Hematopoietic multipotent progenitor cell treated with erythropoietin and hydrocortisone succinate and interleukin-3 and kit ligand, for 6 days (in vitro differentiated cells): ENCODE measurements around the gene KIF19.

Source experiments
- DNase-seq: peaks from one replicate; pipeline ENCODE4 v3.0.0-alpha.2; 2015

KIF19 gene

DNA sequence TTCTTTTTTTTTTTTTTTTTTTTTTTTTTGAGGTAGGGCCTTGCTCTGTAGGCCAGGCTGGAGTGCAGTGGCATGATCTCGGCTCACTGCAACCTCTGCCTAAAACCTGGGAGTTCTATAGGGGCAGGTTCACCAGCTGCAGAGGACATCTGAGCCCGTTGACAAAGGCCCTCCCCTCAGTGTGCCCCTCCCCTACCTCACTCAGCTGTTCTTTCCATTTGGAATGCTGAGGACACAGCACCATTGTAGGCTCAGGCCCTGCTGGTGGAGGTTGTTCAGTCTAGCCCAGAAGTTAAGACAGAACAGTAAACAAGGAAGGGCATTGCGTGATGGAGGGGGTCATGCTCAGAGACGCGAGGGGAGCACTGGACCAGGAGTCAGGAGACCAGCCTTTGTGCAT is 21.8 kb upstream of the KIF19 start:
- no peak for DNase-seq

DNA sequence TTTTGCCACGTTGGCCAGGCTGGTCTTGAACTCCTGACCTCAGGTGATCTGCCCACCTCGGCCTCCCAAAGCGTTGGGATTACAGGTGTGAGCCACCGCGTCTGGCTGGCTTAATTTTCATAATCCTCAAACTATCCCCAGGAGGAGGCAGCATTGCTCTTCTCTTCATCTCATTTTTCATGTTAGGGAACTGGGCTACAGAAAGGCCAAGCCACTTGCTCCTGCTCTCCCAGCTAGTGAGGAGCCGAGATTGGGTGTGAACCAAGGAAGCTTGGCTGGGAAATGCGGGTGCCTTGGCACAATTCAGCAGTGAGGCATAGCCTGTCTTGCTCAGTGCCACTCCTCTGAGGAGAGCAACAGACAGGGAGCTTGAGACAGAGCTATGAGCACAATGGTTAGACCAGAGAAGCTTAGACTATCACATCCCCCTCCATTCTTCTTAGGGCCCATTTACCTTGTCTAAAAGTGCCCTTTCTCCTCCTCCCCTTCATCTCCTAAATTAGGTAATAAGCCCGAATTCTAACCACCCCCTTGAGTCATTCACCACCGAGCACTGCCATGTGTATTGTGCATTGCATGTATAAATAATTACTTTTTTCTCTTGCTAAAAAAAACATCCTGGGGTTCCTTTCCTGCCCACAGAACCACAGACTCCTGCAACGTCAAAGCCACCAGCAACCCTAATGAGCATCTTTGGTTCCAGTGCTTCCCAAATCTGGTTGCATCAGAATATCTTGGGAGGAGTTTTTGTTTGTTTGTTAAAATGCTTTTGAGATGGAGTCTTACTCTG is 20.0 kb upstream of the KIF19 start:
- DNase-seq, result peak; percentile 49

DNA sequence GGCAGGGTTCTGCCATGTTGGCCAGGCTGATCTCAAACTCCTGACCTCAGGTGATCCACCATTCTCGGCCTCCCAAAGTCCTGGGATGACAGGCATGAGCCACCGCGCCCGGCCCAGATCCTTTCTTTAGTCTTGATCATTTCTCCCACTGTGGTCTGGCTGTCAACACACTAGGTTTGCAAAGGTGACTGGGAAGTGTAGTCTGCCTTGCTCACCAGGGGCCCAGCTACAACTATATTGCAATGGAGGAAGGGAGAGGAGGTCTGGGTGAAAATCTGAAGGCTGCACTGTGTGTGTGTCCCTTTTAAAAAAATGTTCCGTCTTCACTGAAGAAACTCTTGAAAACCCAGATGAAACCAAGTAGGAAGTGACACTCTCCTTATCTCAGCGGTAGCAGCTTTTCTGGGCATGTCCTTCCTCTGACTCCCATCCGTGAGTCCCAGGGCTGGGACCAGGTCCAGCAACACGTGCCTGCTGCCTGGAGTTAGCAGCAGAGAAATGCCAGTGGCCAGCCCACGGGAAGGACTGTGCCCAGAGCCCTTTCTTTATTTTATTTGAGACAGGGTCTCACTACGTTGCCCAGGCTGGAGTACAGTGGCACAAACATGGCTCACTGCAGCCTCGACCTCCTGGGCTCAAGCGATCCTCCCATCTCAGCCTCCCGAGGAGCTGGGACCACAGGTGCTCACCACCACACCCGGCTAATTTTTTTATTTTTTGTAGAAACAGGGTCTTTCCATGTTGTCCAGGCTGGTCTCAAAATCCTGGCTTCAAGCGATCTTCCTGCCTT is 17.8 kb upstream of the KIF19 start:
- peak; percentile 82 for DNase-seq

DNA sequence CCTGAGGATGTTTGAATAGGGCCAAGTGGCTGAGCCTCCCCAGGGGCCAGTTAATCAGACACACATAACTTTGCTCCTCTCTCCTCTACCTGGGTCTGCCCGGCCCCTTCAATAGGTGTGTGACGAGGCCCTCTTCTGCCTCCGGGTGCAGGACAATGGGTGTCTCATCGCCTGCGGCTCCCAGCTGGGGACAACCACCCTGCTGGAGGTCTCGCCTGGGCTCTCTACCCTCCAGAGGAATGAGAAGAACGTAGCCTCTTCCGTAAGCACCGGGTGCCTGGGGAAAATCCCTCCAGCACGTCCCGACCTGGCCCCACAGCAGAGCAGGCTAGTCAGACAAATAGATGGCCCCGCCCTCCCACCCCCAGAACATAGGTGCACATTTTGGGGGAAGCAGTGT is 16.1 kb upstream of the KIF19 start:
- no peak for DNase-seq

DNA sequence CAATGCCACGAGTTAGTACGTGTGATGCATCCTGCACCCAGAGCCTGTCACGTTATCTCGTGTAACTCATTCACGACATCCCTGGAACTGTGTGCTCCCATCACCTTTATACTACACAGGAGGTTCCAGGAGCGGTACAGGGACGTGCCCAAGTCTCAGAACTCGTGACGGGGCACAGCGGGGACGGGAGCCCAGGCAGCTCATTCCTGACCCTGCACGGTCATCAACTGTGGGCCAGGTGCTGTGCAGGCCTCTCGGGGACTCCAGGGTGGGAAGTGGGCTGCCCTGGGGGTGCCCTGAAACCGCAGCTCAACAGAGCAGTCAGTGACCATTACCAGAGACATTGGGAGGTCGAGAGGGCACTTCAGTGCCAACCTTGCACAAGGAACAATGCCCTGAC is 11.1 kb upstream of the KIF19 start:
- no peak for DNase-seq

DNA sequence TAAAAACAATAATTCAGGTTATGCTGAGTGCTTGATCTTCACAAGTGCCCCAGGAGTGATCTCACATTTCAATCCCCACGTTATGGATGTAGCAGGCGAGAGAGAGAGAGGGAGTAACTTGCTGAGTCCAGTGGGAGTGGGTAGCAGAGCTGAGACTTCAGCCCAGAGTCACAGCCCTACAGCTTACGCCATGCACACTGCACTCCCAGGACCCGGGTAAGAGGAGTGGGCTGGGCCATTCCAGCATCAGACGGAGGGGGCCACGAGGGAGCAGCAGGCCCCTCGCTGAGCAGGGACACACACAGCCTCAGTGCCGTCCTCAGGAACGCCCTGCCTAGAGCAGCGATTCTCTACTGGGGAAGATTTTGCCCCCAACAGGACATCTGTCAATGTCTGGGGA is 9.8 kb upstream of the KIF19 start:
- DNase-seq, result no peak

DNA sequence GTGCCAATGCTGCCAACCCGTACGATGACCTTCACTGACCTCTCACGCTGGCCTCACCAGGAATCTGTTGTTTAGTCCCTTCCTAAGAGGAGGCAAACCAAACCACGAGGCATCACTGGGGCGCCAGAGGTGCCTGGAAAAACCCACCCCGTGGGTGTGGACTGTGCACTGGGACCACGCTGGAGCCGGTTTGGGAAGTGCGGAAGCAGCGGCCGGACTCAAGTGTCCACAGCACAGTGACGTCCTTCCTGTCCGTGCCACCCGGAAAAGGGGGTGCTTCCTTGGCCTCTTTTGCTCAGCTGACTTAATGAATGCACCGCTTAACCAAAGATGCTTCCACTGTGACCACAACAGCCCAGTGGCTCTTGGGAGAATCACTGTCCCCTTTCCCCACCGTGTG is 9.0 kb upstream of the KIF19 start:
- no peak for DNase-seq

DNA sequence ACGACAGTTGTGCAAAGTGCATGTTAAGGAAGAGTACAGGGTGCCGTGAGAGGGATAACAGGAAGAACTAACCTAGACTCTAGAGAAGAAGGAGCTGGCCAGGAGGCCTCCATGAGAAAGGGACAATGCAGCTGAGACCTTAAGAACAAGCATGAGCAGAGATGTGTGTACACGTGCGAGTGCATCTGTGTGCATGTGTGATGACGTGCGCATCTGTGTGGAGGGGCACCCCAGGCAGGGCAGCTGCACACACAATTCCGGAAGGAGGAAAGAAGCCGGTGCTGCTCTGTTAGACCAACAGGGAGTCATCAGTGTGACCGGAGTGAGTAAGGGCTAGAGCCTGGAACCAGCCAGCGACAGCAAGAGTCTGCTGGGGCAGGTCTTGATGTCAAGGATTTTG is 7.6 kb upstream of the KIF19 start:
- DNase-seq, result no peak

DNA sequence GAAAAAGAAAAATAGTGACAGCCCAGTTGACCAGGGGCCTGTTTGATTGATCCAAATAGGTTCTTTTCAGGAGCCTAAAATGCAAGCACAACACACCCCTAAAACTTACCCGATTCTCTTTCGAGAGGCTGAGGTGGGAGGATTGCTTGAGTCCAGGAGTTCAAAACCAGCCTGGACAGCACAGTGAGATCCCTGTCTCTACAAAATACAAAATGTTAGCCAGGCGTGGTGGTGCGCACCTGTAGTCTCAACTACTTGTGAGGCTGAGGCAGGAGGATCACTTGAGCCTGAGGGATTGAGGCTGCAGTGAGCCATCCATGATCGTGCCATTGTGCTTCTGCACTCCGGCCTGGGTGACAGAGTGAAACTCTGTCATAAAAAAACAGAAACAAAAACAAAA is 1.5 kb upstream of the KIF19 start:
- DNase-seq, result no peak

DNA sequence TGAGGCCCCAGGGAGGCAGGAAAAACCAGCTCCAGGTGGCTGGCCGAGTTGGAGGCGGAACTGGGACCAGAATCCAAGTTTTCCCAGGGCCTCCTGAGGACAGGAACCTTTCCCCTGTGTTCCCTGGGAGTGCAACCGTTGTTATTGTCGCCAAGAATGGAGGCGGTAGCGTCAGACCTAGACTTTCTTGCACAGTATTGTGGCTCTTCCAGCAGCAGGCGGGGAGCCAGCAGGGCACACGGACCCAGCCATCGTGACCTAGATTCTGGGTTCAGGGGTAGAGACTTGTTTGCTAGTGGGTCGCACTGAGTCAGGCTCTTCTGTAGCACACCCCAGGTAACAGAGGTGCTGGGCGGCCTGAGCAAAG is 667 bp upstream of the KIF19 start:
- DNase-seq, result no peak

DNA sequence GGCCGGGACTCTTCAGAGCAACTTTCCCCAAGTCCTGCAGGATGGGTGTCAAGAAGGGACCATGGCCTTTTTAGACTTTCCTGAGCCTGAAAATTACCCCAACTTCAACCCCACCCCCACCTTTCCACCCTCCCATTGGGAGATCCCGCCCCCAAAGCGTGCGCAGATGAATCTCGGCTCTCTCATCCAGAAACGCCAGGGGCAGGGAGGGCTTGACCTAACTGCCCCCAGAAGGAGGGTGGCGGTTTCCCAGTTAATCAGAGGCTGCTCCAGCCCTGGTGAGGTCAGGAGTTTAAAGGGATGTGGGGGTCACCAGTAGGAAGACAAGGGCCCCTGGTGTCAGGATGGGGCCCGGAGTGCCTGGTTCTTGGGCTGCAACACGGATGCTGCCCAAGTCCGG is 480 bp downstream of the KIF19 start:
- no peak for DNase-seq

DNA sequence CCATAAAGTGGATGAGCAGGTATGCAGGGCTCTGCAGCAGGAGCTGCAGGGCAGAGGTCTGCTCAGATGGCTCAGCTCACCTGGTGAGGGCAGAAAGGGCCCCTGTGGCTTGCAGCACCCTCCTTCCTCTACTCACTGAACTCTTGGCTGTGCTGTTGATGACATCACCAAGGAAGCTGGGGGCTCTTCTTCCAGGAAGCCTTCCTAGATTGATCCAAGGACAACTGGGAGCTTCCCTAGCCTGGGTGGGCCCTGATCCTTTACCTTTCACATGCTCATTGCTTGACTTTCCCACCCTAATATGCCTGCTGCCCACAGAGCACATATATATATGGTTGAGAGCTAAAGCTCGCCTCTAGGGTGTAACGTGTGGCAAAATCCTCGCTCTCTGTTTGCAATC is 2.5 kb downstream of the KIF19 start:
- no peak for DNase-seq

DNA sequence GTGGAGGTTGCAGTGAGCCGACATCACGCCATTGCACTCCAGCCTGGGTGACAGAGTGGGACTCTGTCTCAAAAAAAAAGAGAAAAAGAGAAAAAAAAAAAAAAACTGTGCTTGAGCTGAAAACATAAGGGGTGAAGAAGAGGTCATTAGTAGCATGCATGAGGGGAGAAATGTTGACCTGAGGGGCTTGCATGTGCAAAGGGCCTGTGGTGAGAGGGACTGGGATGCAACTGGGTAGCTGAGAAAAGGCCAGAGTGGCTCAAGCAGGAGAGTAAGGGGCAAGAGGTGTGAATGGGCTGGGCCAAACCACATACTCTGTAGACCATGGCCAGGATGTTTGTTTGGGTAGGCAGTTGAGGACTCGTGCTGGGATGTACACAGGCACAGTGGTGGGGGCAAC is 3.4 kb downstream of the KIF19 start:
- no peak for DNase-seq

DNA sequence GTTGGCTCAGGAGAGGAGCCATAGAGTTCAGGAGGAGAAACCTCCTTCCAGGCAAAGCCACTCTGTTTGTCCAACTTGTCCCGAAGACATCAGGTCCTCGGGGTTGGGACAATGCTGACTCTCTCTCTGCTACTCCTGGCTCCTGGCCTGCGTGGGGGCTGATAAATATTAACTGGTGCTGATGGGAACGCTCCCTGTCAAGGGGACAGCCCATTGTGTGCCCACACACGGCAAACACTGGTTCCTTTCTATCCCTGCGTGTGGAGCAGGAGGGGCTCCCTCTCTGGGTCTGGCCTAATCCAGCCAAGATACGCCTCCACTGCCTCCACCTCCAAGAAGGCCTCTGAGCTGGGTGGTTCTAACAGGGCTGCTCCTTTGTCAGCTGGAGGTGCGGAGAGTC is 4.4 kb downstream of the KIF19 start:
- DNase-seq, result no peak

DNA sequence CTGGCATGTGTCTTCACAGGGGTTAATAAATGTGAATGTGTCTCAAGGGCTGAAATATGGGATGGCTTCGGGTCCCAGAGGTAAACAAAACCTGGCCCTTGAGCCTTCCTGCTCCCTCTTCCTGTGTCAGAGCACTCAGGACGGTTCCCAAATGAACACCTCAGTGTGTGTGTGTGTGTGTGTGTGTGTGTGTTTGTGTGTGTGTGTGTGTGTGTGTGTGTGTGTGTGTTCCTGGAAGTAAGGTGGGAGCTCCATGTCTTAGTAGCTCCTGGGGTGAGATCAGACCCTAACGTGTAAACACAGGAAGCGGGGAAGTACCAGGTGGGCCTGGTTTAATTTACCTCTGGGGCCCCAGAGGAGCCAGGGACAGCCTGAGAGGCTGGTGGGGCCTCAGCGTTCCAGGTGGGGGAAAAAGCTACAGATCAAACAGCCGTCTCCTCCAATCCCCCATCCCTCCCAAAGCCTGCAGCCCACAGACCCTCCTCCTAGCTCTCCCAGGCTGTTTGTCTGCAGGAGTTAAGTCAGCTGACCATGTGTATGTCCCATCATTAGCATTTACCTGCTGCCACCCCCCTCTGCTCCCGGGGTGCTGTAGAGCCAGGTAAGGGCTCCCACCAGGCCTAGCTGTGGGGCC is 6.1 kb downstream of the KIF19 start:
- no peak for DNase-seq

DNA sequence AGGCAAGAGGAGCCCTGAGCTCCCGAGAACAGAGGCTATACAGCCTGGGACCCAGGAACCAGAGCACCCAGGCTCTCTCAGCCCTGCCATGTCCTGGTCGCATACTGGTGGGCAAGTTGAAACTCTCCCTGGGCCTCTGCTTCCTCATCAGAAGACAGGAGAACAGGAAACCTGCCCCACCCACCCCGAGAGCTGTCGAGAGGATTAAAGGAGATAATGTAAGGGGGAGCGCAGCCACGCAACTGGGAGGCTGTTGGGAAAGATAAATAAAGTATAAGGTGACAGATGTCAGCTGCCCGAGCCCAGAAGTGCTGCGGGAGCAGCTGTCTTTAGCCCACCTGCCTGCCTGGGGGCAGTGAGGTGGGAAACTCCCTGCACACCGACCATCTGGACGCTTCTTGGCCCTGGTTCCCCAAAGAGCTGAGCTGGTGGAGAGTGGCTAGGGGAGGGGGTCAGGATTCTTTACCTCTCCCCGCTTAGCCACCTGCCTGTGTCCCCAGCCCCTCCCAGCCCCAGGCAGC is 6.8 kb downstream of the KIF19 start:
- peak; percentile 86 for DNase-seq

DNA sequence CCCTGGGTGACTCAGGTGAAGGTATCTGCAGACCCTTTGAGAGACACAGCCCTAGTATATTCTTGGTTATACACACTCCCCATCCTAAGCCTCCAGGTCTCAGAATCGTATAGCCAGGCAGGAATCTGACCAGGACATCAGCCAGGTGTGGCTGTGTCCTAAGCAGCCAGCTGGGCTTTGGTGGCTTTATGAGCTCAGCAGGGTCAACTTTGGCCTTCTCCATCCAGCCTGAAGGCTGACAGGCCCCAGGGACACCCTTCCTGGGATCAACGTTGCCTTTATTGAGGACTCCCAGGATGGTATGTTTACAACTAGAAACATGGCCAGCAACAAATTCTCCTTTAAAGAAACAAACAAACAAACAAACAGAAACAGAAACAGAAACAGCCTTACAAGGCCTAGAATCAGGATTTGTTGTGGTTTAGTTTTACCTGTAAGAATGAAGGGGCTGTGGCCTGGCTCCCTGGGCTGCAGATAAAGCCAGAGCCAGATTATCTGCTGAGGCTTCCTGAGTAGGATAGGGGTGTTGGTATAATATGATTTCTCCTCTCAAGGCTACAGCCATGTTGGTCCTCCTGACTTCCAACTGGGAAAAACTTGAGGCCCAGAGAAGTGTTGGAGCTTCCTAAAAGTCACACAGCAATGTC is 8.5 kb downstream of the KIF19 start:
- DNase-seq, result no peak

DNA sequence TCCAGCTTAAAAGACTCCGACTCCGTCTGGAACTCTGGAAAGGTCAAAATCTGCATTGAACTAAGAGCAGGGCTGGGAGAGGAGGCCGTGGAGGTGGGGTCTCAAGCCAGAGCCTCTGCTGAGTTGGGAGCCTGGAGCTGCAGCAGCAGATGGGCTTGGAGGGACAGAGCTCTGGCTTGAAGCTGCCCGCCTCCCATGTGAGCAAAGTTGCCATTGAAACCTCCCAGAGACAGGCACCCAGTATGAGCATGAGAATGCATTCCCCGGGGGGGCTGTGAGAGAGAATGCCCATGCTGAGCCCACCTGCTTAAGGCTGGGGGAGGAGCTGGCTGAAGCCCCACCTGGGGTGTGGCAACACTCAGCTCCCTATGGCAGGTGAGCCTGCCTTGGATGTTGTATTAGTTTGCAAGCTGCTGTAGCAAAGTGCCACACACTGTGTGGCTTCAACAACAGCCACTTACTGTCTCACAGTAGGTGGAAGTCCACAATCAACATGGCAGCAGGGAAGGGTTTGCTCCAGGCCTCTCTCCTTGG is 9.6 kb downstream of the KIF19 start:
- no peak for DNase-seq

DNA sequence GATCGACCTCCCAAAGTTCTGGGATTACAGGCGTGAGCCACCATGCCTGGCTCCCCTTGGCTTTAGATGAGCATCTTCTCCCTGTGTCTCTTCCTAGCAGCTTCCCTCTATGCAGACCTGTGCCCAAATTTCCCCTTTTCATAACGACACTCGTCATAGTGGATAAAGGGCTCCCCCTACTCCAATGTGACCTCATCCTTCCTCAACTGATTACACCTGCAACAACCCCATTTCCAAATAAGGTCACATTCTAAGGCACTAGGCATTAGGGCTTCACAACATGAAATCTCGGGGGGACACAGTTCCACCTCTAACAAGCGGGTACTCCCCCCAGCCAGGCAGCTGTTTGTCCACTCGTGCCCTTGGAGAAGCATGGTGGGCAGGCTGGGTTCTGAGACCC is 10.3 kb downstream of the KIF19 start:
- DNase-seq, result no peak

DNA sequence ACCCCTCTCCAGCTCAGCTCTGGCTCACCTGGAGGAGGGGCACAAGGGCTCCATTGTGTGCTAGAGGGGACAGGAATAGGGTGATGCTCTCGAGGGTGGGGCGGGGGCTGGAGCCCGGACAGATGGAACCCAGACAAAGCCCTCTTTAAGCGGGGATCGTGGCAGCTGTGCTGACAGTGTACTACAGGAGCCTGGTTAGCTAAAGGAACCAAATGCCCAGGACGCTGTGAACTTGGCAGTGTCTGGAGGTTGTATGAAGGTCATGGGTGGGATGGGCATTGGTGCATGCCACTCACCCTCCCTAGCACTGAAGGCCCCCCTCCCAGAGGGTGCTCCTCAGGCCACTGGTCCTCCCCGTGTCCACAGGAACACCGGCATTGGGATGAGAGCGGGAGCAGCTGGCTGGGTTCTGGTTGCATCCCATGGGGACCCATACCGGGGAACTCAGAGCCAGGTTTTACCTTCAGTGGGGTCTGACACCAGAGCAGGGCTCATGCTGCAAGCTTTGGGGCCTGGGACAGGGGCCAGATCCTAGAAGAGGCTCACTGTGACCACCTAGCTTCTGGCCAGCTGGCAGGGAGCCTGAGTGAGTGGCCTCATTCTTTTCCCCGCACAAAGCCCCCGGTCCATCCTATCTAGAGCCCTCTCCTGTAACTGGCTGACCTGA is 11.9 kb downstream of the KIF19 start:
- DNase-seq, result no peak

DNA sequence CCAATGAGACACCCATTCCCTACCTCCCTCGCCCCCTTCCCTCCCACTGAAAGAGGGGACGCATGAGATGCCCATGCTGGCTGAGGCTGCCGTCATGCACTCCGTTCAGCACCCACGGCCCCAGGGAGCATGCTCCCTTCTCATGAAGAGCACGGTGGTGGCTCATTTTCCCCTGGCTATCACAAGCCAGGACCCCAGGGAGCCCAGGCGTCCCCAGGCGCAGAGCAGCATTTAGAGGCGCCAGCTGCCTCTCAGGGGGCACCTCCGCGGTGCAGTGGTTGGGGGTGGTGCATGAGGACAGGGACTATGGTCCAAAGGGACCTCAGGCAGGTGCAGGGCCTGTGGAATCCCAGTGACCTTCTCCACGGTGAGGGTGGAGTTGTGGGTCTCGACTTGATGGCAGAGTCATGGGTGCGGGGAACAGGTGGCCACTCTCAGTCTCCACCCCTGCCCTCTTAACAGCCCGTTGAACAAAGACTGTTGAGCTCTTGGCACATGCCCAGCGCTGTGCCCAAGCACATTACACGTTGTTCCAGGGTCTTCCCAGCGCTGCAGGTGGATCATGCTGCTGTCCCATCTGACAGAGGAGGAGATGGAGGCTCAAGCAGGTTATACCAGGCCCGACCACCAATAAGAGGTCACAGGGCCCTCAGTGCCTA is 13.6 kb downstream of the KIF19 start:
- no peak for DNase-seq

DNA sequence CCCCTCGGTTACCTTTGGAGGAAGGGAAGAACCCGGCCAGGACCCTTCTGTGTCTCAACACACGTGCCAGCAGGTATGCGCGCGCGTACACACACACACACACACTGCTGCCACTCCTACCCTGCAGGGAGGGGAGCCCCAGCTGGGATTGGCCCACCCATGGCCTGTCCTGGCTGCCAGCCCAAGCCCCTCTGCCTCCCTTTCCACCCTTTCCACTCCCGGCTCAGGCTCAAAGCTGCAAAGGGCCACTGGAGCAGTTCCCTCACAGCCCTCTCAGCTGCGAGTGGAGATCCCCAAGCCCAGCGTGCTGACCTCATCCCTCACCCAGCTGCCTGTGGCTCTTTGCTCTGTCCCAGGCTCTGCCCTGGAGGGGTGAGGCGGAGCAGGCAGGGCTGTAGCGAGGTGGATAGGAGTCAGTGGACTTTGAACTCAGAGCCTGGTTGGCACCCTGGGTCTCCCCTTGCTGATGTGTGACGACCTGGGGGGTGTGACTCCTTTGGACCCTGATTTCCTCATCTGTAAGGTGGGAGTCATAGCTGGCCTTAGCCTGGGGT is 14.5 kb downstream of the KIF19 start:
- no peak for DNase-seq
